Mesenchymal stem cell (in vitro differentiated cells and primary cell): ENCODE data around the gene MUSTN1.

Experiments used
- DNase-seq: peaks from one replicate; pipeline ENCODE4 v3.0.0-alpha.2; 2013
- H2AFZ ChIP-seq: one replicate; pipeline ENCODE4 v1.6.1; 2013; ENCODE audit warnings: low read depth, mild to moderate bottlenecking, control low read depth, inconsistent platforms, low read length, moderate library complexity
- H2AK5ac ChIP-seq: 2 replicates; pipeline ENCODE4 v1.6.1; 2013; ENCODE audit warnings: low read length, moderate library complexity, mild to moderate bottlenecking, inconsistent platforms; ENCODE audit not compliant: severe bottlenecking
- H2BK120ac ChIP-seq: one replicate; pipeline ENCODE4 v1.6.1; 2013; ENCODE audit warnings: low read depth, mild to moderate bottlenecking, inconsistent platforms, low read length, moderate library complexity
- H2BK12ac ChIP-seq, 2 experiments: one replicate each; pipeline ENCODE4 v1.6.1; 2013; ENCODE audit warnings: inconsistent platforms in 2 of 2, low read length in 2 of 2, mild to moderate bottlenecking in 2 of 2, moderate library complexity in 2 of 2, control low read depth in 1 of 2
- H2BK15ac ChIP-seq: one replicate; pipeline ENCODE4 v1.6.1; 2013; ENCODE audit warnings: mild to moderate bottlenecking, low read depth, inconsistent platforms; ENCODE audit not compliant: poor library complexity, severe bottlenecking
- H2BK5ac ChIP-seq: 2 replicates; pipeline ENCODE4 v1.6.1; 2013; ENCODE audit warnings: low read depth, mild to moderate bottlenecking, low read length, control low read depth, inconsistent platforms; ENCODE audit not compliant: poor library complexity, severe bottlenecking
- H3K14ac ChIP-seq, 2 experiments: one replicate each; pipeline ENCODE4 v1.6.1; 2013; ENCODE audit warnings: inconsistent platforms in 2 of 2, low read length in 2 of 2, control low read depth in 1 of 2, mild to moderate bottlenecking in 1 of 2, moderate library complexity in 1 of 2
- H3K18ac ChIP-seq, 2 experiments: one replicate each; pipeline ENCODE4 v1.6.1; 2013; ENCODE audit warnings: inconsistent platforms in 2 of 2, low read length in 2 of 2, control low read depth in 1 of 2, low read depth in 1 of 2, mild to moderate bottlenecking in 1 of 2
- H3K23ac ChIP-seq, 2 experiments: one replicate each; pipeline ENCODE4 v1.6.1; 2013; ENCODE audit warnings: inconsistent platforms in 2 of 2, low read length in 2 of 2, mild to moderate bottlenecking in 2 of 2, moderate library complexity in 2 of 2, control low read depth in 1 of 2
- H3K27ac ChIP-seq: 2 replicates; pipeline ENCODE4 v1.5.1; 2013; ENCODE audit warnings: mild to moderate bottlenecking, moderate library complexity, low read length, control low read depth, inconsistent platforms; ENCODE audit not compliant: poor library complexity, severe bottlenecking
- H3K27me3 ChIP-seq, 2 experiments: 2 replicates each; pipeline versions ENCODE4 v1.6.1 to v1.7.0; 2013; ENCODE audit warnings: low read length in 2 of 2, mild to moderate bottlenecking in 2 of 2, moderate library complexity in 2 of 2, control low read depth in 1 of 2, inconsistent platforms in 1 of 2; ENCODE audit not compliant: control insufficient read depth in 1 of 2, insufficient read depth in 1 of 2
- H3K36me3 ChIP-seq, 2 experiments: 2 replicates each; pipeline versions ENCODE4 v1.6.1 to v1.7.0; 2013; ENCODE audit warnings: low read length in 2 of 2, control low read depth in 1 of 2, inconsistent platforms in 1 of 2, low read depth in 1 of 2, mild to moderate bottlenecking in 1 of 2; ENCODE audit not compliant: insufficient read depth in 2 of 2, control insufficient read depth in 1 of 2
- H3K4ac ChIP-seq, 2 experiments: one replicate each; pipeline ENCODE4 v1.6.1; 2013; ENCODE audit warnings: inconsistent platforms in 2 of 2, low read length in 2 of 2, mild to moderate bottlenecking in 2 of 2, moderate library complexity in 2 of 2, control low read depth in 1 of 2, low read depth in 1 of 2
- H3K4me1 ChIP-seq: 2 replicates; pipeline ENCODE4 v1.6.1; 2013; ENCODE audit warnings: low read depth, low read length, control low read depth; ENCODE audit not compliant: control insufficient read depth, insufficient read depth
- H3K4me2 ChIP-seq: 2 replicates; pipeline ENCODE4 v1.6.1; 2013; ENCODE audit warnings: low read length, mild to moderate bottlenecking, inconsistent platforms; ENCODE audit not compliant: poor library complexity, severe bottlenecking
- H3K4me3 ChIP-seq, 2 experiments: 2 replicates each; pipeline versions ENCODE4 v1.5.1 to v1.7.0; 2013; ENCODE audit warnings: low read length in 2 of 2, mild to moderate bottlenecking in 2 of 2, control low read depth in 1 of 2, low read depth in 1 of 2; ENCODE audit not compliant: insufficient read depth in 1 of 2
- H3K79me1 ChIP-seq: replicated peaks from 2 replicates; pipeline ENCODE4 v1.6.1; 2013; ENCODE audit warnings: mild to moderate bottlenecking, control low read depth, low read length, inconsistent platforms; ENCODE audit not compliant: poor library complexity, severe bottlenecking
- H3K9ac ChIP-seq: 2 replicates; pipeline ENCODE4 v1.7.0; 2013; ENCODE audit warnings: mild to moderate bottlenecking, low read length, moderate library complexity
- H3K9me3 ChIP-seq: 2 replicates; pipeline ENCODE4 v1.7.0; 2013; ENCODE audit warnings: mild to moderate bottlenecking, low read length; ENCODE audit not compliant: control insufficient read depth
- H4K8ac ChIP-seq: one replicate; pipeline ENCODE4 v1.6.1; 2013; ENCODE audit warnings: inconsistent platforms, mild to moderate bottlenecking, low read length, moderate library complexity
- H4K91ac ChIP-seq: one replicate; pipeline ENCODE4 v1.6.1; 2013; ENCODE audit warnings: mild to moderate bottlenecking, low read length, inconsistent platforms
- WGBS: methylation state at CpG from one replicate; pipeline ENCODE4 v1.1.7; 2013; ENCODE audit warnings: mixed read lengths; 5-methylcytosine and 5-hydroxymethylcytosine counted together

Gene MUSTN1

DNA sequence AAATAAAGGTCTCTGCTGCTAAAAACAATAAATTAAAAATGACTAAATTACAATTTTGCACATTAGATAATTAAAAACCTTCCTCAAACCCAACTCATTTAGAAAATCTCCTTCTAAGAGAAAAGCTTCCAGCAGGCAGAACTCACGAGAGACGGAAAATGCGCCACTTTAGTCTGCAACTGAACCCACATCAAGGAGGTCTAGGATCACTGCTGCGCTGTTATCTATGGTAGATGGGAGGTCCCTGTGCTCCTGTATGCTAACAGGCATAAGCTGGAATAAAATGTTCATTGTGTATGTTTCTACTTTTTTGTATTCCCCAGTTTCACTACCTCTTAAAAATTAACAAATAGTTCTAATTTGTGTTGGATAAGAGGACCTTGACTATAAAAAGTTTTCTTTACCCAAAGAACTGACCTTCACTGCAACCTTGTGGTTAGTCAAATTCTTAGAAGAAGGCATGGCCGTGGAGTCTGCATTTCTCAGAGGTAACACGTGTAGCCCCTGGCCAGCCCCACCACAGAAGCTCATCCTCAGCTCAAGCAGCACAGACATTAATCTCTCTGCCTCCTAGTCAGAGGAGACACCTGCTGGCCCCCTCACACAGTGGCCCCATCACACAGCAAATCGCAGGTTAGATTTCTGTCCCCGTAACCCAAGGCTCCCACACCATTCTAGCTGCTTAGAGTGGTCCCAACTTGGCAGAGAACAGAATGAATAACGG, 40.2 kb upstream of the MUSTN1 start:
- 92% methylated on average over 6 of the region's 9 CpGs for WGBS
- Histone ChIP-seq H3K27me3 (no peaks in the 10 kb centered on the region), H3K79me1 (peaks cover 45% of the 10 kb centered on the region), H2AFZ (no peak overlapping the region), H3K27ac (no peak overlapping the region), H3K23ac (peak overlapping the region in 1 of 2 experiments; percentile 73), H4K91ac (no peak overlapping the region), H2BK15ac (no peak overlapping the region), H3K4ac (no peak overlapping the region), H3K4me1 (peaks cover 2% of the 10 kb centered on the region), H3K9ac (no peak overlapping the region), H3K18ac (no peak overlapping the region), H3K4me3 (no peak overlapping the region), H4K8ac (no peak overlapping the region), H2BK5ac (no peak overlapping the region), H2BK120ac (no peak overlapping the region), H3K14ac (no peak overlapping the region), H2BK12ac (no peak overlapping the region), H3K4me2 (no peak overlapping the region), H3K36me3 (peaks cover 10 to 13% of the 10 kb centered on the region in 2 experiments), H2AK5ac (no peak overlapping the region), H3K9me3 (no peaks in the 10 kb centered on the region)
- no peak for DNase-seq

DNA sequence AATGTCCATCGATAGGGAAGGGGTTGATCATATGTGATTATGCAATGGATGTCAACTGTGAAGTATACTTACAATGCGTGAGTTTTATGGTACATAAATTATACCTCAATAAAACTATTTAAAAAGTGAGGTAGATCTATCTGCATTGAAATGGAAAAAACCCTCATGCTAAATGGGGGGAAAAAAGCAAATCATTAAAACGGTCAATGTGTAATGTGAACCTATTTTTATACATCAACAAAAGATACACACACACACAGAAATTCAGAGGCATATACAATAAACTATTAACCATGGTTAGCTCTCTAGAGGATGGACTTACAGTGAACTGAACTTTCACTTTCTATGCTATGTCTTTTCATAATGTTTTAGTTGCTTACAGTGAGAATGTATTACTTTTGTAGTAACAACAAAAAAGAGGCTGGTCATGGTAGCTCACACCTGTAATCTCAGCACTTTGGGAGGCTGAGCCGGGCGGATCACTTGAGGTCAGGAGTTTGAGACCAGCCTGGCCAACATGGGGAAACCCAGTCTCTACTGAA, 39.4 kb upstream of the MUSTN1 start:
- Histone ChIP-seq H2AFZ (no peak overlapping the region), H3K4me1 (peaks cover 2% of the 10 kb centered on the region), H2BK15ac (no peak overlapping the region), H2BK120ac (no peak overlapping the region), H2AK5ac (no peak overlapping the region), H3K36me3 (peaks cover 9 to 10% of the 10 kb centered on the region in 2 experiments), H3K14ac (no peak overlapping the region), H3K27ac (no peak overlapping the region), H3K9ac (peak overlapping the region; percentile 13), H3K27me3 (no peaks in the 10 kb centered on the region), H4K8ac (no peak overlapping the region), H3K23ac (no peak overlapping the region), H3K9me3 (no peaks in the 10 kb centered on the region), H3K4me2 (no peak overlapping the region), H3K4me3 (peak overlapping the region in 1 of 2 experiments; percentile 6), H3K18ac (no peak overlapping the region), H4K91ac (no peak overlapping the region), H3K79me1 (peaks cover 46% of the 10 kb centered on the region), H2BK12ac (no peak overlapping the region), H3K4ac (no peak overlapping the region), H2BK5ac (no peak overlapping the region)
- no peak for DNase-seq
- WGBS, result 100% methylated on average over 3 of the region's 5 CpGs

DNA sequence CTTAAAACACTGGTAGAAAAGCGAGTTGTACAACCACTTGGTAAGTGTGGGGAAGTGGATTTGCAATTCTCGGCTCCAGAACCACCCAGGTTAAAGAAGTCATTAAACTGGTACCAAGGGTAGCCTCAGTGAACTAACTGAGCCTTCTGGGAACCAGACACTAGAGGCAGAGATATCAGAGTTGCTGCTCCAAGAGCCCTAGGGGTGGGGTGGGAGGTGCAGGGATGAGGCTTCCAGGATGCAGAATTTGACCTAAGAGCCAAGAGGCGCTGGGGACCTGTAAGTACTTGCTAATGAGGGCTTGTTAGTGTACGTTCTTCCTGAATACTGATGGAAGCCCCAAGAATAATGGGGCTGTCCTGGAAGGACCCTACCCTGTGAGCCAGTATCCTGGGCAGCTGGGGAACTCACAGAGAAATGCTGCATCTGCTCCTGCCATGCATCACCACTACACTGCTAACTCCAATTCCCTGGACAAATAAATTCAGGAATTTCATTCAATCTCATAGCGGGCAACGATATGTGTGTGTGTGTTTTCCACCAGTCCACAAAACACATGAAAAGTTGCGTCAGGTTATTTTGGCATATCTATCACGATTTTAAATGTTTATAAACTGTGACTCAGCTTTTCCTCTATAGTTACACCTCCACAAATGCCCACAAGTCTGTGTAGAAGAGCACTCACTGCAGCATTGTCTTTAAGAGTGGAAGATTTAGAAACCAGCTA, 38.8 kb upstream of the MUSTN1 start:
- DNase-seq, result peak; percentile 67
- WGBS, result 84% methylated on average over 8 of the region's 8 CpGs
- no peak overlapping the region for H3K14ac ChIP-seq

GRCh38 chr3:52872245-52872644, 37.4 kb upstream of the MUSTN1 start:
- Histone ChIP-seq H3K27me3 (no peaks in the 10 kb centered on the region), H3K36me3 (peaks cover 0 to 9% of the 10 kb centered on the region in 2 experiments), H2BK15ac (no peak overlapping the region), H3K23ac (no peak overlapping the region), H3K14ac (no peak overlapping the region), H4K8ac (no peak overlapping the region), H2BK5ac (no peak overlapping the region), H2AFZ (no peak overlapping the region), H3K4ac (no peak overlapping the region), H3K9me3 (no peaks in the 10 kb centered on the region), H3K79me1 (peaks cover 44% of the 10 kb centered on the region), H2BK120ac (no peak overlapping the region), H3K27ac (no peak overlapping the region), H4K91ac (no peak overlapping the region), H3K18ac (no peak overlapping the region), H3K4me2 (no peak overlapping the region), H3K4me1 (peaks cover 2% of the 10 kb centered on the region), H2AK5ac (no peak overlapping the region), H3K9ac (no peak overlapping the region), H2BK12ac (no peak overlapping the region), H3K4me3 (no peak overlapping the region)
- no CpG with 5 or more reads among the region's 3 CpGs for WGBS
- DNase-seq, result peak; percentile 33

More for the DNA sequence above, 38.8 kb upstream of the MUSTN1 start:
- H3K9me3 ChIP-seq, result no peaks in the 10 kb centered on the region
- no peak overlapping the region for H2BK12ac ChIP-seq
- peak overlapping the region in 1 of 2 experiments; percentile 6 for H3K4me3 ChIP-seq
- no peak overlapping the region for H4K8ac ChIP-seq
- no peak overlapping the region for H3K4me2 ChIP-seq
- H3K79me1 ChIP-seq, result peaks cover 45% of the 10 kb centered on the region
- H2BK15ac ChIP-seq, result no peak overlapping the region
- H4K91ac ChIP-seq, result no peak overlapping the region
- peak overlapping the region; percentile 13 for H3K9ac ChIP-seq
- no peak overlapping the region for H2BK120ac ChIP-seq
- H3K36me3 ChIP-seq, result peaks cover 2 to 10% of the 10 kb centered on the region in 2 experiments
- H2AFZ ChIP-seq, result no peak overlapping the region
- H3K27me3 ChIP-seq, result no peaks in the 10 kb centered on the region
- H3K27ac ChIP-seq, result no peak overlapping the region
- no peak overlapping the region for H3K4ac ChIP-seq
- H3K4me1 ChIP-seq, result peaks cover 2% of the 10 kb centered on the region
- no peak overlapping the region for H3K18ac ChIP-seq
- no peak overlapping the region for H2BK5ac ChIP-seq
- H2AK5ac ChIP-seq, result no peak overlapping the region
- no peak overlapping the region for H3K23ac ChIP-seq
